Nephron (organoid): ENCODE measurements around the gene HIP1.

Experiments used
- H3K27ac Mint-ChIP-seq, 3 experiments: 2 replicates each; pipeline ENCODE4 v1.8.0; 2020; ENCODE audit warnings: mixed read lengths in 3 of 3, mild to moderate bottlenecking in 2 of 3, moderate library complexity in 1 of 3
- H3K27me3 Mint-ChIP-seq: 2 replicates; pipeline ENCODE4 v1.8.0; 2021; ENCODE audit warnings: low read depth, mild to moderate bottlenecking, moderate library complexity, mixed read lengths
- H3K36me3 Mint-ChIP-seq: 2 replicates; pipeline ENCODE4 v1.8.0; 2020; ENCODE audit warnings: low read depth, mixed read lengths
- H3K4me1 Mint-ChIP-seq: 2 replicates; pipeline ENCODE4 v1.8.0; 2020; ENCODE audit warnings: mixed read lengths
- H3K4me3 Mint-ChIP-seq, 3 experiments: 2 replicates each; pipeline ENCODE4 v1.8.0; 2020; ENCODE audit warnings: mild to moderate bottlenecking in 3 of 3, mixed read lengths in 3 of 3, moderate library complexity in 2 of 3
- H3K9me3 Mint-ChIP-seq: 2 replicates; pipeline ENCODE4 v1.8.0; 2020; ENCODE audit warnings: mixed read lengths
- CTCF ChIP-seq, 3 experiments: fragments of 200-600 bp; sonication (generic); IDR thresholded peaks; one replicate each; pipeline ENCODE4 v1.5.0; 2021; ENCODE audit warnings: antibody characterized with exemption in 3 of 3; ENCODE audit not compliant: unreplicated experiment in 3 of 3

HIP1 gene

GRCh38 chr7:75623390-75624133, 115.2 kb downstream of the HIP1 start:
- no peaks in the 10 kb centered on the region for H3K4me1 Mint-ChIP-seq
- peaks cover 16% of the 10 kb centered on the region for H3K9me3 Mint-ChIP-seq
- no peaks in the 10 kb centered on the region for H3K27me3 Mint-ChIP-seq
- no peak overlapping the region for H3K4me3 Mint-ChIP-seq
- no peak for TF ChIP-seq CTCF (IDR thresholded peaks at IDR 0.05; ENCODE audit: unreplicated experiment in 3 of 3)
- no peak overlapping the region for H3K27ac Mint-ChIP-seq
- peaks cover 58% of the 10 kb centered on the region for H3K36me3 Mint-ChIP-seq

DNA sequence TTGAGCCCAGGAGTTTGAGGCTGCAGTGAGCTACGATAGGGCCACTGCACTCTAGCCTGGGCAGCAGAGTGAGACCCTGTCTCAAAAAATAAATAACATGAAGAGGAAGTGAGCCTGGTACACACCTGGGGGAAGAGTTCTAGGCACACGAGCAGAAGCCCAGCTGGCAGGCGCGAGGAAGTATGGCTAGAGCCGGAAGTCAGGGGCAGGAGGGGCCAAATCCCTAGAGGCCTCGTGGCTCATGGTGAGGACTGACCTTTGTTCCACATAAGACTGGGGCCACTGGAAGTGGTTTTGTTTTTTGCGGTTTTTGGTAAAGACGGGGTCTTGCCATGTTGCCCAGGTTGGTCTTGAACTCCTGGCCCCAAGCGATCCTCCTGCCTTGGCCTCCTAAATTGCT, 117.6 kb downstream of the HIP1 start:
- H3K27ac Mint-ChIP-seq: no peak overlapping the region
- peaks cover 2% of the 10 kb centered on the region for H3K9me3 Mint-ChIP-seq
- H3K4me1 Mint-ChIP-seq: no peaks in the 10 kb centered on the region
- no peaks in the 10 kb centered on the region for H3K27me3 Mint-ChIP-seq
- peaks cover 33% of the 10 kb centered on the region for H3K36me3 Mint-ChIP-seq
- H3K4me3 Mint-ChIP-seq: no peak overlapping the region
- TF ChIP-seq CTCF (IDR thresholded peaks at IDR 0.05; ENCODE audit: unreplicated experiment in 3 of 3): no peak

DNA sequence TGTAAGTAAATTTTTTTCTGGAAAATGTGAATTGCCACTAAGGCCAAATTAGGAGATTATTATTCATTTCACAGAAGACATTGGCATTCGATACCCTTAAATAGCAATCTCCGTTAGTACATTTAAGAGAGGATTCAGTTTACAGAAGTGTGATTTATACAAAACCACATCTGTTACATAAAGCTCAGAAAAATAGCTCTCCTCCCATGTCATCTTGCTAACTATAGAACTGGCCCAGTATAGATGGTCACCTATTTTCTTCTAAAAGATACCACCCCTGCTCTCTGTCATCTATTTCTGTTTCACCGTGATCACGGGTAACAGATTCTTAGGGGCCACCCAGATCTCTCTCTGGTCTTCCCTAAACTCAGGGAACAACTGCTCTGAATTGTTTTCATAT, 119.1 kb downstream of the HIP1 start:
- Mint-ChIP-seq H3K4me1 (no peaks in the 10 kb centered on the region), H3K4me3 (no peak overlapping the region), H3K36me3 (peaks cover 23% of the 10 kb centered on the region), H3K27me3 (no peaks in the 10 kb centered on the region), H3K27ac (no peak overlapping the region), H3K9me3 (no peaks in the 10 kb centered on the region)
- no peak for TF ChIP-seq CTCF (IDR thresholded peaks at IDR 0.05; ENCODE audit: unreplicated experiment in 3 of 3)

GRCh38 chr7:75617634-75618234, 121.0 kb downstream of the HIP1 start:
- Mint-ChIP-seq H3K36me3 (peaks cover 22% of the 10 kb centered on the region), H3K9me3 (no peaks in the 10 kb centered on the region), H3K27me3 (no peaks in the 10 kb centered on the region), H3K4me1 (peaks cover 3% of the 10 kb centered on the region), H3K4me3 (no peak overlapping the region), H3K27ac (no peak overlapping the region)
- no peak for TF ChIP-seq CTCF (IDR thresholded peaks at IDR 0.05; ENCODE audit: unreplicated experiment in 3 of 3)

- H3K36me3 Mint-ChIP-seq: peaks cover 14% of the 10 kb centered on the region
- H3K9me3 Mint-ChIP-seq: no peaks in the 10 kb centered on the region
Observed at GRCh38 chr7:75616421-75617167, 122.1 kb downstream of the HIP1 start.

More at GRCh38 chr7:75616421-75617167, 122.1 kb downstream of the HIP1 start:
- no peak overlapping the region for H3K27ac Mint-ChIP-seq
- no peak overlapping the region for H3K4me3 Mint-ChIP-seq
- no peaks in the 10 kb centered on the region for H3K27me3 Mint-ChIP-seq
- peaks cover 3% of the 10 kb centered on the region for H3K4me1 Mint-ChIP-seq
- TF ChIP-seq CTCF (IDR thresholded peaks at IDR 0.05; ENCODE audit: unreplicated experiment in 3 of 3): no peak
